HepG2 (cell line): ENCODE data around the gene DENND5B. TPM values are rescaled to one million over a fixed set of nuclear protein-coding genes. Genes with fewer than 3 reads are reported as not detected.

ENCODE experiments used
- ATAC-seq: fragments of 200-7000 bp; cut with Tn5 transposase; 3 replicates; pipeline ENCODE4 v1.9.1; 2020; ENCODE audit warnings: mild to moderate bottlenecking, moderate library complexity
- BruUV-seq: library from RNA; stranded (reverse); fragments of 400-500 nt; replicated peaks from 2 replicates; lab custom pipeline; 2021; lab: Mats Ljungman, UMichigan
- CTCF ChIA-PET: fragments of 300-600 bp; formaldehyde crosslinking; extraction: SDS; loops from one replicate; lab custom pipeline; 2021; ENCODE audit warnings: low total read pairs, inconsistent platforms, low intra/inter-chr PET ratio; lab: Yijun Ruan, JAX
- POLR2A ChIA-PET: fragments of 350-600 bp; sonication (Branson Sonifier 250); formaldehyde crosslinking; loops from one replicate; lab custom pipeline; 2020; ENCODE audit warnings: antibody characterized with exemption, inconsistent platforms; lab: Yijun Ruan, JAX
- DNase-seq: peaks from one replicate; pipeline ENCODE4 v3.0.0-alpha.2; 2015; ENCODE audit warnings: low spot score
- FAIRE-seq: peaks from 3 replicates; lab custom pipeline; 2011; peaks lifted over from hg19 to GRCh38; lab: Jason Lieb, UNC
- H2AFZ ChIP-seq: one replicate; pipeline ENCODE4 v1.6.1; 2011; ENCODE audit warnings: low read length, inconsistent platforms
- H3K27ac ChIP-seq: fragments of 300-600 bp; 3 replicates; pipeline ENCODE4 v1.8.0; 2011; ENCODE audit warnings: mixed run types, mild to moderate bottlenecking, mixed read lengths, low read length, inconsistent platforms; ENCODE audit not compliant: insufficient read depth; ENCODE audit errors: extremely low read length
- H3K27me3 ChIP-seq, 2 experiments: fragments of 200-600 bp in 1 of 2; 2 replicates in 1 of 2; 3 replicates in 1 of 2; pipeline versions ENCODE4 v1.6.0 to v1.8.0; 2011; ENCODE audit warnings: low read length in 2 of 2, mild to moderate bottlenecking in 2 of 2, moderate library complexity in 2 of 2, inconsistent platforms in 1 of 2; ENCODE audit not compliant: insufficient read depth in 2 of 2, control insufficient read depth in 1 of 2
- H3K36me3 ChIP-seq, 2 experiments: fragments of 200-600 bp in 1 of 2; replicated peaks in 1 of 2; 2 replicates in 1 of 2; 3 replicates in 1 of 2; pipeline versions ENCODE4 v1.5.1 to v1.8.0; 2011; ENCODE audit warnings: low read length in 2 of 2, inconsistent platforms in 1 of 2; ENCODE audit not compliant: insufficient read depth in 2 of 2, control insufficient read depth in 1 of 2
- H3K4me1 ChIP-seq: 2 replicates; pipeline ENCODE4 v1.5.1; 2012; ENCODE audit warnings: low read length, inconsistent platforms; ENCODE audit not compliant: insufficient read depth
- H3K4me2 ChIP-seq: 2 replicates; pipeline ENCODE4 v1.6.0; 2011; ENCODE audit warnings: low read depth, low read length, inconsistent platforms
- H3K4me3 ChIP-seq, 3 experiments: fragments of 200-600 bp in 1 of 3; sonication (generic), shearing (Covaris generic) in 1 of 3; replicated peaks in 1 of 3; 2 replicates each; pipeline ENCODE4 v1.5.1; 2011 to 2016; ENCODE audit warnings: low read length in 3 of 3, inconsistent platforms in 2 of 3, low read depth in 2 of 3, mild to moderate bottlenecking in 2 of 3, control low read depth in 1 of 3, mixed read lengths in 1 of 3; ENCODE audit not compliant: insufficient read depth in 1 of 3
- H3K79me2 ChIP-seq: one replicate; pipeline ENCODE4 v1.6.1; 2011; ENCODE audit warnings: low read length, inconsistent platforms; ENCODE audit not compliant: insufficient read depth
- H3K9ac ChIP-seq: 2 replicates; pipeline ENCODE4 v1.6.0; 2011; ENCODE audit warnings: mild to moderate bottlenecking, low read depth, low read length, inconsistent platforms; ENCODE audit not compliant: insufficient read depth
- H3K9me3 ChIP-seq: 2 replicates; pipeline ENCODE4 v1.5.1; 2012; ENCODE audit warnings: mild to moderate bottlenecking, low read length
- H4K20me1 ChIP-seq: 2 replicates; pipeline ENCODE4 v1.6.0; 2011; ENCODE audit warnings: inconsistent platforms, mild to moderate bottlenecking, low read length, moderate library complexity; ENCODE audit not compliant: insufficient read depth
- ARNTL ChIP-seq: sonication (generic); formaldehyde crosslinking; IDR thresholded peaks from 2 replicates; pipeline ENCODE4 v1.4.0; 2020; ENCODE audit warnings: mild to moderate bottlenecking, missing genetic modification reagents
- ATM ChIP-seq: fragments of 450-650 bp; IDR thresholded peaks from 2 replicates; pipeline ENCODE4 v1.7.1; 2017; ENCODE audit warnings: mild to moderate bottlenecking, borderline replicate concordance
- CREB1 ChIP-seq, 2 experiments: fragments of 450-650 bp in 1 of 2; IDR thresholded peaks; 2 replicates each; pipeline ENCODE4 v1.6.1; 2016 to 2017; ENCODE audit warnings: control low read depth in 1 of 2, mild to moderate bottlenecking in 1 of 2, missing compliant biosample characterization in 1 of 2, missing genetic modification characterization in 1 of 2
- CSRNP1 ChIP-seq: sonication (generic); formaldehyde crosslinking; IDR thresholded peaks from 2 replicates; pipeline ENCODE4 v1.8.1; 2023; ENCODE audit warnings: mild to moderate bottlenecking, missing genetic modification reagents
- DDIT3 ChIP-seq: sonication (generic); formaldehyde crosslinking; IDR thresholded peaks from 2 replicates; pipeline ENCODE4 v1.4.0; 2020; ENCODE audit warnings: mild to moderate bottlenecking, missing genetic modification reagents
- DR1 ChIP-seq: sonication (generic); formaldehyde crosslinking; IDR thresholded peaks from 2 replicates; pipeline ENCODE4 v1.8.0; 2021; ENCODE audit warnings: mild to moderate bottlenecking, missing genetic modification reagents, inconsistent platforms
- ELF1 ChIP-seq: sonication (generic); formaldehyde crosslinking; IDR thresholded peaks from 2 replicates; pipeline ENCODE4 v1.4.0; 2020; ENCODE audit warnings: missing genetic modification reagents
- FOXM1 ChIP-seq: sonication (generic); formaldehyde crosslinking; IDR thresholded peaks from 2 replicates; pipeline ENCODE4 v1.5.0; 2020; ENCODE audit warnings: missing genetic modification reagents
- IRF9 ChIP-seq: sonication (generic); formaldehyde crosslinking; IDR thresholded peaks from 2 replicates; pipeline ENCODE4 v1.8.0; 2022; ENCODE audit warnings: missing genetic modification reagents, mild to moderate bottlenecking, borderline replicate concordance
- NBN ChIP-seq: fragments of 450-650 bp; conservative IDR thresholded peaks from 2 replicates; pipeline ENCODE4 v1.6.1; 2017
- NPAS2 ChIP-seq: sonication (generic); formaldehyde crosslinking; IDR thresholded peaks from 2 replicates; pipeline ENCODE4 v1.8.0; 2022; ENCODE audit warnings: mild to moderate bottlenecking, missing genetic modification reagents, borderline replicate concordance
- SRF ChIP-seq: IDR thresholded peaks from 2 replicates; pipeline ENCODE4 v1.6.1; 2011; ENCODE audit warnings: mild to moderate bottlenecking, low read depth, low read length, moderate library complexity
- TOE1 ChIP-seq: sonication (generic); formaldehyde crosslinking; IDR thresholded peaks from 2 replicates; pipeline ENCODE4 v1.4.0; 2020; ENCODE audit warnings: mild to moderate bottlenecking, missing genetic modification reagents
- ZFP36L2 ChIP-seq: sonication (generic); formaldehyde crosslinking; IDR thresholded peaks from 2 replicates; pipeline ENCODE4 v1.4.0; 2020; ENCODE audit warnings: missing genetic modification reagents
- ZNF205 ChIP-seq: IDR thresholded peaks from 2 replicates; pipeline ENCODE4 v1.6.1; 2018; ENCODE audit warnings: missing biosample characterization, missing genetic modification reagents
- ZNF234 ChIP-seq: sonication (generic); formaldehyde crosslinking; conservative IDR thresholded peaks from 2 replicates; pipeline ENCODE4 v1.5.1; 2020; ENCODE audit warnings: mild to moderate bottlenecking, missing genetic modification reagents
- ZNF850 ChIP-seq: sonication (generic); formaldehyde crosslinking; conservative IDR thresholded peaks from 2 replicates; pipeline ENCODE4 v1.9.0; 2021; ENCODE audit warnings: mild to moderate bottlenecking, missing genetic modification reagents
- WGBS: methylation state at CpG from one replicate; pipeline ENCODE4 v1.1.6; 2017; ENCODE audit warnings: low lambda C conversion rate; 5-methylcytosine and 5-hydroxymethylcytosine counted together
- in situ Hi-C: cut with HindIII; loops from 2 replicates; pipeline ENCODE4 v1.10.0; 2017; ENCODE audit warnings: low pct_unique_long_range_greater_than_20kb; ENCODE audit not compliant: extremely low pct_ligation_motif_present
- intact Hi-C: fragments of 100-400 bp; cut with micrococcal nuclease; formaldehyde crosslinking; loops from one replicate; pipeline ENCODE4 v1.10.0; 2022; ENCODE audit not compliant: unreplicated experiment
- polyA plus RNA-seq, 8 experiments: library from polyadenylated mRNA; depleted of rRNA in 3 of 8; stranded (reverse) in 7 of 8; unstranded in 1 of 8; fragments of >200 nt; fragmentation: Illumina TruSeq in 4 of 8; extraction: Trizol in 4 of 8; gene quantifications; 2 replicates each; pipeline versions ENCODE4 v1.2.1 to v1.2.3, GENCODE V29; 2011 to 2016; ENCODE audit warnings: low read depth in 4 of 8, missing spikeins in 1 of 8, mixed read lengths in 1 of 8; ENCODE audit not compliant: insufficient read depth in 1 of 8
- total RNA-seq, 5 experiments: library from RNA; depleted of rRNA; stranded (reverse); fragments of >200 nt; fragmentation: Illumina TruSeq; extraction: Trizol; gene quantifications; 2 replicates each; pipeline ENCODE4 v1.2.3, GENCODE V29; 2016; ENCODE audit warnings: low read depth in 1 of 5

The DENND5B gene
- total and polyA plus RNA-seq, 2 of the 13 experiments (the other 11 are each of a cell fraction or from before 2014, with no cell fraction given) = 14.7 to 18.7 TPM

GRCh38 chr12:31387466-31387865, 203.5 kb downstream of the DENND5B start:
- H3K27ac ChIP-seq = no peak overlapping the region
- H3K36me3 ChIP-seq = peaks cover 9 to 37% of the 10 kb centered on the region in 2 experiments
- in situ Hi-C loops (loop anchor here (25.0 kb wide), 1 partner anchor 925 kb away; no protein-coding TSS in a partner anchor), intact Hi-C loops (no loop called here)
- H3K4me3 ChIP-seq = no peak overlapping the region
- no peaks in the 10 kb centered on the region for H3K4me1 ChIP-seq
- ChIA-PET CTCF (no interaction called here), POLR2A (no interaction called here)
- ATAC-seq = no peak
- WGBS = 96% methylated on average over 8 of the region's 8 CpGs
- no peaks in the 10 kb centered on the region for H3K27me3 ChIP-seq
- H3K4me2 ChIP-seq = no peak overlapping the region
- DNase-seq = no peak
- no peaks in the 10 kb centered on the region for H3K79me2 ChIP-seq
- no peaks in the 10 kb centered on the region for H4K20me1 ChIP-seq
- no peak for FAIRE-seq
- no peak overlapping the region for H2AFZ ChIP-seq
- TF ChIP-seq NBN = no peak
- no peak for TF ChIP-seq ELF1 (CRISPR knock-in tag)
- TF ChIP-seq DDIT3 = no peak
- no peak for TF ChIP-seq ARNTL (CRISPR knock-in tag)
- no peak for TF ChIP-seq ZNF234
- TF ChIP-seq ZNF205 (CRISPR knock-in tag) = no peak
- TF ChIP-seq SRF = no peak
- TF ChIP-seq DR1 = no peak
- no peak for TF ChIP-seq ZNF850 (CRISPR knock-in tag)
- no peak for TF ChIP-seq TOE1
- TF ChIP-seq FOXM1 (CRISPR knock-in tag) = no peak
- no peak for TF ChIP-seq CSRNP1
- no peak for TF ChIP-seq ATM
- TF ChIP-seq NPAS2 (CRISPR knock-in tag) = no peak
- no peak for TF ChIP-seq ZFP36L2 (CRISPR knock-in tag)
- no peak for TF ChIP-seq IRF9
- no peak for TF ChIP-seq CREB1 (IDR thresholded peaks at IDR 0.05)
- TF ChIP-seq CREB1 (CRISPR knock-in tag; IDR thresholded peaks at IDR 0.05) = no peak
- H3K9me3 ChIP-seq = no peaks in the 10 kb centered on the region
- no peak overlapping the region for H3K9ac ChIP-seq
- BruUV-seq = no TSS peak
